Erythroblast (primary cell): Measurements from ENCODE around the gene PAPSS1.

Experiments used
- DNase-seq, 2 experiments: peaks; one replicate each; lab custom pipeline; 2025; lab: John Stamatoyannopoulos, UW
- GATA1 ChIP-seq: IDR thresholded peaks from 2 replicates; pipeline ENCODE4 v1.6.1; 2011; ENCODE audit warnings: low read depth, mild to moderate bottlenecking, control low read depth, low read length, moderate library complexity
- POLR2A ChIP-seq: IDR thresholded peaks from 2 replicates; pipeline ENCODE4 v1.6.1; 2011; ENCODE audit warnings: mild to moderate bottlenecking, low read length

Gene PAPSS1

DNA sequence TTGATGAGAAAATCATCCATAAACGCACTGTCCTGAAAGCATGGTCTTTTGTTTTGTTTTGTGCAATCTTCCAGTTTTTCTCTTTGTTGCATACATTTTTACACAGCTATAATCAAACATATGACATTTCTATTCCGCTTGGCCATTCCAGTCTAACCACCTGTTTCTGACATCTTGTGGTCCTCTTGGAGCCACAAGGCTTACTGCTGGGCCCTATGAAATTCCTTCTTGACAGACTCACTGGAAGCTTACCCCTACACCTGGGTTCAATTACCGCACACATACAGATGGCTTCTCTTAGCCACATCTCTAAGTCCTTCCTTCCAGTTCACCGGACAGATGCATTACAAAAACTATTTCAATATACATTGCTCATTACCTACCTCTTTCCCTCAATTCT, 72.4 kb downstream of the PAPSS1 start:
- TF ChIP-seq POLR2A (no peak), GATA1 (no peak)
- DNase-seq: no peak

- DNase-seq: no peak
- no peak for TF ChIP-seq GATA1
- TF ChIP-seq POLR2A: no peak
Observed at GRCh38 chr4:107645604-107646003, 74.4 kb downstream of the PAPSS1 start.

DNA sequence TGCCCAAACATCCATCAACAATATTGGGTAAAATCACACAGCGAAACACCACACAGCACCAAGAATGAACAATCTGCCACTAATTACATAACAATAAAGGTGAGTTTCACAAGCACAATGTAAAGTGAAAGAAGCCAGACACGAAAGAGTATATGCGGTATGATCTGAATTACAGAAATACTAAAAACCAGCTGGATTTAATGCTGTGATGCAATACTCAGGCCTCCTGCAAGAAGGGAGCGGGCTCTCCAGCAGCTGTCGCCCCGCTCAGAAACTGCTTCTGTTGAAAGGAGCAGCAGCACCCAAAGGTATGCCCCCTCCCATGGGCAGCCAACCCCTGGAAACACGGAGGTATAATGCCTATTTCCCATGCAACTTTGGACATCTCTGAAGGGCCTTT, 77.0 kb downstream of the PAPSS1 start:
- TF ChIP-seq POLR2A (no peak), GATA1 (no peak)
- no peak for DNase-seq

DNA sequence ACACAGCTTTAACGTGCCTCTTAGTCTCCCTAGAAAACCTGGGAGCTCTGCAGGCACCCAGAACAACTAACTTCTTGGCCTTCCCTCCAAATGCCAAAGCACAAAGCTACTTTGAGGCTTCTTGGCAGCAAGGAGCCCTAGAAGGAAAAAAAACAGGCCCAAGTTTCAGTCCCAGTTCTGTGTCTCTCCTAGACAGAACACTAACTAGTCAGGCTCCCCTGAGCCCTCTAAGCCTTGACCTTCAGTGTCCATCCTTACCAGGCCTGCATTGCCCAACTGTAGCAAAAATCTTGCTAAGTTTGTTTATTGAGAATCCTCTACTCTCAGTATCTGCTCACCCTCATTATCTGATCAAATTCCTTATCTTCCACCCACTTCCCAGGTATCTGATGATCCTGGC, 79.2 kb downstream of the PAPSS1 start:
- TF ChIP-seq POLR2A: no peak
- no peak for TF ChIP-seq GATA1
- no peak for DNase-seq

DNA sequence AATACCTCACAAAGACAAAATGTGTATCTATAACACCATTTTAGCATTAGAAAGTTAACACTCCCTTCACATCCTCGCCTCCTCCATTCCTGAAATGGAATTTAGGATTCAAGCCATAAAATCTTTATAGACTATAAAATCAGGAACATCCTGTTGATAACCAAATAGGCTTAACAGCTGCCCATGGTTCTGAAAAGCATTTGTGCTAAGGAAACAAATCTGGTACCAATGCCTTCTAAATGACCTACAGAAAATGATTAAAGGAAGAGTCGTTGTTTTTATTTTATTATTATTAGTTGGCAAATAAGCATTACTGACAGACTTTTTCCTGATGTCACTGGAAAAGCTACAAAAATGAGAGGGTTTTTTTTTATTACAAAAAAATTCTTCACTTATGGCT, 79.8 kb downstream of the PAPSS1 start:
- TF ChIP-seq GATA1: no peak
- TF ChIP-seq POLR2A: no peak
- DNase-seq: no peak

GRCh38 chr4:107635735-107636134, 84.3 kb downstream of the PAPSS1 start:
- TF ChIP-seq GATA1 (no peak), POLR2A (no peak)
- DNase-seq: no peak

- TF ChIP-seq POLR2A: no peak
- no peak for TF ChIP-seq GATA1
- DNase-seq: no peak
Observed at GRCh38 chr4:107631560-107631959, 88.5 kb downstream of the PAPSS1 start.

- TF ChIP-seq GATA1 (no peak), POLR2A (no peak)
- DNase-seq: peak in 1 of 2 experiments; percentile 43
Observed at GRCh38 chr4:107630185-107630705, 89.8 kb downstream of the PAPSS1 start.

DNA sequence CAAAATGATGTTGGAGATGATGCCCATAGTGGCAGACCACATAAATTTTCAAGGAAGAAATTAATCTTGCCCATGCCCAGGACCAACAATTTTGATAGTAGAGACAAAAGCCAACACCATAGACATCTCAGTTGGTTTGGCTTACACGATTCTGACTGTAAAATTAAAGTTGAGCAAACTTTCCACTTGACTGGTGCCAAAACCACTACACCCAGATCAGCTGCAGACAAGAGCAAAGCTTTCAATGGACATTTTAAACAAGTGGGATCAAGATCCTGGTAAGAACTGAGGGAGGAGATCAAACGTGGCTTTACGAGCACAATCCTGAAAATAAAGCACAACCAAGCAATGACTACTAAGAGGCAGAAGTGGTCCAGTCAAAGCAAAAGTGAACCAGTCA, 90.7 kb downstream of the PAPSS1 start:
- TF ChIP-seq POLR2A (no peak), GATA1 (no peak)
- DNase-seq: no peak

GRCh38 chr4:107625391-107625902, 94.6 kb downstream of the PAPSS1 start:
- no peak for TF ChIP-seq GATA1
- TF ChIP-seq POLR2A: no peak

GRCh38 chr4:107624024-107624423, 96.0 kb downstream of the PAPSS1 start:
- no peak for TF ChIP-seq POLR2A
- TF ChIP-seq GATA1: no peak

More at GRCh38 chr4:107625391-107625902, 94.6 kb downstream of the PAPSS1 start:
- DNase-seq: no peak

GRCh38 chr4:107622006-107622405, 98.0 kb downstream of the PAPSS1 start:
- TF ChIP-seq GATA1 (no peak), POLR2A (no peak)
- no peak for DNase-seq

More at GRCh38 chr4:107624024-107624423, 96.0 kb downstream of the PAPSS1 start:
- no peak for DNase-seq

- TF ChIP-seq POLR2A: no peak
- TF ChIP-seq GATA1: no peak
- DNase-seq: no peak
Observed at GRCh38 chr4:107619731-107620130, 100.3 kb downstream of the PAPSS1 start.

DNA sequence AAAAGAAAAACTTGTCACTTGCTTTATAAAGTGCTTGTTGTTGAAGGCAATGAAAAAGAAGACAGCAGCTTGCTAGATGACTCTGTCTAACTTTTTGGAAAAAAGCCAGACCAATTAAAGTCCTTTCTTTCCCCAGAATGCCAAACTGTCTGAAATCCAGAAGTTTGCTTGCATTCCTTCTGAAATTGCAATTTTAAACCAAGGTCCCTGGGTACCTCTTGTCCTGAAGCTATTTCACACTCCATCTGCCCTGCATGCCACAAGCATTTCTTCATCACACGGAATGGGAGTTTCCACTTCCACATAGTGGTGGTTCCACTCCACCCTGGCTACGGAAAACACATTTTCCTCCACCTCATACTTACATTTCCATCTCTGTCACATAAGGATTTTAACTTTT, 101.0 kb downstream of the PAPSS1 start:
- DNase-seq: no peak
- TF ChIP-seq GATA1 (no peak), POLR2A (no peak)

DNA sequence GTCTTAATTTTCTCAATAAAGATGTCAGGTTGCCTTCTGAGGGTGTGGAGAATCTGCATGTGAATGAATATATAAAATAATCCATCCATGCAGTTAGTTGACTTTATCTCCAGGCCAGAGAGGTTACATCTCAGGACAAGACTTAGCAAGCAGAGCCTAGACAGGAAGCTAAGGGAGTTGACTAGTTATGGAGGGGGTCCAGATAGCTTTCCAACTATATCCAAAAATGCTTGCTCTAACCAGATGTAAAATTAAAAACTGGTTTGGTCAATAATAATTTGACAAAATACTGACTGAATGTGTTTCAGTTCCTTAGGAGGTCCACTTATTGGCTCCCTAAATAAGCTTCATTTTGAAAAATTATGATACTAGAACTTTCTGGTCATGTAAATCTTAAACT, 101.4 kb downstream of the PAPSS1 start:
- TF ChIP-seq GATA1: no peak
- no peak for TF ChIP-seq POLR2A
- no peak for DNase-seq
